ENCODE results near the gene RGS10. TPM values are rescaled to one million over a fixed set of nuclear protein-coding genes. Genes with fewer than 3 reads are reported as not detected.
"Not testable (repeated sequence)": the region's sequence is repeated elsewhere in the genome, so short reads cannot be mapped to it uniquely, and the experiment has no call there.

RGS10 gene
- total RNA-seq, 2 experiments from 2014 or later = 157 to 159 TPM

DNA sequence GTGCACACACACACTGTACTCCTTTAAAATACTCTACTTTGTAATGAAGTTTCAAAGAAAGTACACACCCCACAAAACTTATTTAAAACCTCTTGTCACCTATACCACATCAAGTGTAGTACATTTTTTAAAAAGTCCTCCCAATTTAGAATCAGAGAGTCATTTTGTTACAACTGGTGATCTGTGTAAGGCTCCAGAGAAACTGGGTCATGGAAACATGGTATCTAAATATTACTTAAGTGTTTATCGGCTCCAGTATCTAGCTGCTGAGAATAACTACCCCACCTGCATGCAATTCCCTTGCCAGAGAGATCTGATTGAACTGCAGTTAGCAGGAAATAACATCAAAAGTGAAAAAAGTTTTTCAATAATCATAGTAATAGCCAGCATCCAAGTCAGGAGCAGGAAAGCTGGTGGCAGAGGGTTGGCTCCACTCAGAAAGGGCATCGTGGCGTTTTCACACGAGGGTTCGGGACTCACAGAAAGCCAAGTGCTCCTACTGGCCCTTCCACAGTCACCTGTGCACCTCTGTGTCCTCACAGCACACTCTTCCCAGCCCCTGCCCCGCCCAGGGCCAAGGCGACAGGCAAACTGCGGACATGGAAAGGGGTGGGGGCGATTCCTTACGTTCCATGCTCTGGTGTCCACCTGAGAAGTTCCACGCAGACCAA lies 6.5 kb downstream of the RGS10 start:
- Mint-ChIP-seq H3K4me1 (peaks cover 66% of the 10 kb centered on the region), H3K4me3 (peak overlapping the region; percentile 89), H3K9me3 (no peaks in the 10 kb centered on the region), H3K27me3 (no peaks in the 10 kb centered on the region), H3K36me3 (peaks cover 23% of the 10 kb centered on the region), H3K27ac (peak overlapping the region; percentile 98)
- DNase-seq (no peak), ATAC-seq (ENCODE audit: low read depth) (peak; percentile 14)
- POLR2A ChIA-PET = interaction anchor here (0.7 to 8.2 kb wide), 4 partner anchors 18 to 224 kb away, joined by 4 to 95 read pairs (median 5); partner anchors contain the start of gene BAG3

DNA sequence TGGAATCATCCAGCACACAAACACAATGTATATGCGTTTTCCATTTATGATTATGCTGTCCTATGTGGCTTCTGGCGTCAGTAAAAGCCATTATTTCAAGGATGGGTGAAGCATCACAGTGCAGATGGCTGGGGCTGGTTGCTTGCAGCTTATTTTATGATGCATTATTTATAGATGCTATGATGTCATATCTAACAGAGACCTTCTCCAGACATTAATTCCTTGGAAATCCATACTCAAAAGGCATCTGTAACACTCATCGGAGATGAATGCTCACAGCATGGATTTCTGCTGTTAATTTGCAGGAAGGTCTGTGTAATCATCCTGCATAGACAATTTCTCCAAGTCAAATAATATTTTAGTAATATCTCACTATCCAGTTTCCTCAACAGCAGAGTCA lies 7.2 kb downstream of the RGS10 start:
- peak overlapping the region; percentile 98 for H3K27ac Mint-ChIP-seq
- peaks cover 25% of the 10 kb centered on the region for H3K36me3 Mint-ChIP-seq
- no peaks in the 10 kb centered on the region for H3K27me3 Mint-ChIP-seq
- DNase-seq = no peak
- peak overlapping the region; percentile 89 for H3K4me3 Mint-ChIP-seq
- no peak for ATAC-seq (ENCODE audit: low read depth)
- POLR2A ChIA-PET = interaction anchor here (0.7 to 2.7 kb wide), 4 partner anchors 18 to 224 kb away, joined by 3 to 12 read pairs (median 5); no protein-coding TSS in a partner anchor
- no peaks in the 10 kb centered on the region for H3K9me3 Mint-ChIP-seq
- peaks cover 64% of the 10 kb centered on the region for H3K4me1 Mint-ChIP-seq

DNA sequence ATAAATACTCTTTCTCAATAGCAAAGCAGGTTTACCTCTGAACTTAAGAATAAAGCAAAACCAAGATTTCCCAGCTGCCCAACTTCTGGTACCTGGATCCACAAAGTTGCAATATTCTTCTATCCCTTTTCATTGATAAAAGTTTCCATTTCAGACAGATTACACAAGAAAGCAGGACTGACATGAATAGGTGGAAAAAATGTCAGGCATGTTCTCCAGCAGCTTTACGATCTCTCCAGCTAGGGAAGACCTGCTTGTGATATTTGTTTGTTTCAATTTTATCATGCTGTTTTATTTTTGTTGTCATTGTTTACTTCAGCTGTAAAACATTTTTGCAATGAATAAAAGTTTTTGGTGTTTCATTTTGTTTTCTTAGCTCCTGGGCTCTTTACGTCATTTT lies 9.0 kb downstream of the RGS10 start:
- POLR2A ChIA-PET = interaction anchor here (1.0 to 2.7 kb wide), 3 partner anchors 9 to 28 kb away, joined by 6 to 12 read pairs (median 8); partner anchors contain the start of gene RGS10
- no peak for DNase-seq
- no peak for ATAC-seq (ENCODE audit: low read depth)
- Mint-ChIP-seq H3K4me1 (peaks cover 57% of the 10 kb centered on the region), H3K27ac (no peak overlapping the region), H3K36me3 (peaks cover 25% of the 10 kb centered on the region), H3K27me3 (no peaks in the 10 kb centered on the region), H3K4me3 (peak overlapping the region; percentile 45), H3K9me3 (no peaks in the 10 kb centered on the region)

DNA sequence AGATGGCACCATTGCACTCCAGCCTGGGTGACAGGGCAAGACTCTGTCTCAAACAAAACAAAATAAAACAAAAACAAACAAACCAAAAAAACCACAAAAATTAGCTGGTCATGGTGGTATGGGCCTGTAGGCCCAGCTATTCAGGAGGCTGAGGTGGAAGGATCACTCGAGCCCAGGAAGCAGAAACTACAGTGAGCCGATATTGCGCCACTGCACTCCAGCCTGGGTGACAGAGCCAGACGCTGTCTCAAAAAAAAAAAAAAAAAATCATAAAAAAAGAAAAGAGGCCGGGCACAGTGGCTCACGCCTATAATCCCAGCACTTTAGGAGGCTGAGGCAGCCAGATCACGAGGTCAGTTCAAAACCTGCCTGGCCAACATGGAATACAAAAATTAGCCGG lies 9.7 kb downstream of the RGS10 start:
- Mint-ChIP-seq H3K27ac (peak overlapping the region; percentile 48), H3K4me1 (peaks cover 53% of the 10 kb centered on the region), H3K36me3 (peaks cover 24% of the 10 kb centered on the region)
- POLR2A ChIA-PET = interaction anchor here (1.0 to 2.7 kb wide), 4 partner anchors 10 to 324 kb away, joined by 4 to 12 read pairs (median 7); partner anchors contain the start of gene RGS10
- not testable (repeated sequence) for DNase-seq; H3K9me3 Mint-ChIP-seq; H3K27me3 Mint-ChIP-seq; H3K4me3 Mint-ChIP-seq; ATAC-seq (ENCODE audit: low read depth)

DNA sequence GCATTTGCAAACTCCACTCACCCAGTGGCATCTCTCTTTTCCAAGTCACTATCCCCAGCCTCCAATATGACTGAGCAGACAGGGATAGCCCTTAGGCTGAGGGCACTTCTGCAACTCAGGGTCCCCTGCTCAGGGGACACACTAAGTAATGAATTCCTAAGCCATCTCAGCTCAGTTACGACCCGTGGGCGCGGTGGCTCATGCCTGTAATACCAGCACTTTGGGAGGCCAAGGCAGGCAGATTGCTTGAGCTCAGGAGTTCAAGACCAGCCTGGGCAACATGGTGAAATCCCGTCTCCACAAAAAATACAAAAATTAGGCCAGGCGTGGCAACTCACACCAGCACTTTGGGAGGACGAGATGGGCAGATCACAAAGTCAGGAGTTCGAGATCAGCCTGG lies 10.3 kb downstream of the RGS10 start:
- H3K9me3 Mint-ChIP-seq; DNase-seq; H3K4me3 Mint-ChIP-seq; ATAC-seq (ENCODE audit: low read depth); H3K27me3 Mint-ChIP-seq: not testable (repeated sequence)
- Mint-ChIP-seq H3K27ac (peak overlapping the region; percentile 43), H3K4me1 (peaks cover 52% of the 10 kb centered on the region), H3K36me3 (peaks cover 27% of the 10 kb centered on the region)
- POLR2A ChIA-PET = interaction anchor here (1.1 to 1.4 kb wide), 2 partner anchors 16 to 324 kb away, joined by 4 to 5 read pairs; no protein-coding TSS in a partner anchor

DNA sequence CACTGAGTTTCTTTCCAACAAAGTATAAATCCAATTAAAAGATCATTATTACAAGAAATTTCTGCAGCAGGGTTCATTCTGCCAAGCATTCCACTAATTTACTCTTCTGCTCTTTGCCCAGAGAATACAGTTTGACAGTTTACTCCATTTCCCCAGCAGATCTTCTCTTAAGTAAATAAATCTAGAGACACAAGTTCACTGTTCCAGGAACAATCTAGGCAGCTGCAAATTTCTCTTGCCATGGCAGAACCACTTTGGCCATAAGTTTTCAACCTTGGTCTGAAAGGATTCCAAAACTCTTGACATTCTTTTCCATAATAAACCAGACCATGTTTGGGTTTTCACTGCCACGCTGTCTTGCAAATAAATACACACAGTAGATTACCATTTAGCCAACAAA lies 11.5 kb downstream of the RGS10 start:
- no peaks in the 10 kb centered on the region for H3K9me3 Mint-ChIP-seq
- DNase-seq (no peak), ATAC-seq (ENCODE audit: low read depth) (no peak)
- no peaks in the 10 kb centered on the region for H3K27me3 Mint-ChIP-seq
- peak overlapping the region; percentile 4 for H3K27ac Mint-ChIP-seq
- peaks cover 28% of the 10 kb centered on the region for H3K36me3 Mint-ChIP-seq
- no peak overlapping the region for H3K4me3 Mint-ChIP-seq
- peaks cover 46% of the 10 kb centered on the region for H3K4me1 Mint-ChIP-seq
- POLR2A ChIA-PET = interaction anchor here (1.0 to 1.4 kb wide), 2 partner anchors 9 to 14 kb away, joined by 3 to 5 read pairs; no protein-coding TSS in a partner anchor

DNA sequence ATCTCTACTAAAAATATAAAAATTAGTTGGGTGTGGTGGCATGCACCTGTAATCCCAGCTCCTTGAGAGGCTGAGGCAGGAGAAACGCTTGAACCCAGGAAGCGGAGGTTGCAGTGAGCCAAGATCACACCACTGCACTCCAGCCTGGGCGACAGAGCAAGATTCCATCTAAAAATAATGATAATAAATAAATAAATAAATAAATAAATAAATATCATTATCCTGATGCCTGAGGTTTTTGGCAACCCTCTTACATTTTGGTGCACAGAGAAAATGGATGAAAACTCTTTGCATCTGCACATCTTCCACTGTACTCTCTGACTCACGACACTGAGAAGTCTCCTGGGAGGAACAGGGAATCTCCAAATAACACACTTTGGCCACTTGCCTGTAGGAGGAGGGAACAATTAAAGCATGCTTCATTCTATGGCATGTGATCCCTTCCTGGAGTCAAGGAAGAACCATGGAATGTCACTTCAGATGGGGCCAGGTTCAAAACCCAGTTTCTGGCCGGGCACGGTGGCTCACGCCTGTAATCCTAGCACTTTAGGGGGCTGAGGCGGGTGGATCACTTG lies 13.8 kb downstream of the RGS10 start:
- ATAC-seq (ENCODE audit: low read depth); DNase-seq; H3K9me3 Mint-ChIP-seq; POLR2A ChIA-PET; H3K4me3 Mint-ChIP-seq; H3K27ac Mint-ChIP-seq; H3K27me3 Mint-ChIP-seq: not testable (repeated sequence)
- peaks cover 36% of the 10 kb centered on the region for H3K36me3 Mint-ChIP-seq
- H3K4me1 Mint-ChIP-seq = peaks cover 45% of the 10 kb centered on the region

DNA sequence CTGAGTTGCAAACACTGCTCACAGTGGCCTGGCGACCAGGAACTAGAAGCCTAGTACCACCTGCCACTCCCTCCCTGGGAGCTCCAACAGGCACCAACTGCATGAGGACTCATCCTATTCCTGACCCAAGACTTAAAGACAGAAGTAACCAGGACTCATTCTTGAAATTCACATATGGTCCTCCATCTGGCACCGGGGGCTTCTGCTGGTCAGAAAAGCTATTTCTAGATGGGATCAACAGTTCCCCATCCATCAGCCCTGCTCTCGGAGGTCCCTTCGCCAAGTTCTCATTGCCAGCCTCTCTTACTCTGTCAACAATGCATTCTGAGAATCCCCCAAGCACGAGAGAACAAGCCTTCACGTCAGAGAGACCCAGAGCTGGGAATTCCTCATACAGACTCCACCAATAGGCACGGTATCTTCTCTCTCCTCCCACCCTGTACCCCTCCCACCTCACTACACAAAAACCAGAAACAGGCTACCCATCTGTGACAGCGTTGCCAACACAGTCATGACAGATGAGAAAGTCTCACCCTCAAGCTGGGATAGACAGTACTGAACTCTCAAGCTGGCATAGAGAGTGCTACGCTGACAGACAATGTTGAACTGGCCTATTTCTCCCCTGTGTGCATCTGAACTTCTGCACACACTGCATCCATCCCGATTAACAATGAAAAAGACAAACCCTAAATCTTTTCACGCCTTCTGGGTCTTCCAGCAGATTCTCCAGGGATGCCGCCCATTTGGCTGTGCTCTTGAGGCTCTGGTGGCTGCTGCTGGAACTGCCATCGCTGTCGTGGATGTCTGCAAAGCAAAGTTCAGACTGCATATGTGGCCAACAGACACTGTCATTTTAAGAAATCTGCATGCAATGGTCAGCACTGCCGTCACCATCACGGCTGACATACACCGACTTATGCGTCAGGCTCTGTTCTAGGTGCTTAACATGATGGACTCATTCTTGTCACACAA lies 15.6 kb downstream of the RGS10 start:
- H3K4me3 Mint-ChIP-seq = no peak overlapping the region

DNA sequence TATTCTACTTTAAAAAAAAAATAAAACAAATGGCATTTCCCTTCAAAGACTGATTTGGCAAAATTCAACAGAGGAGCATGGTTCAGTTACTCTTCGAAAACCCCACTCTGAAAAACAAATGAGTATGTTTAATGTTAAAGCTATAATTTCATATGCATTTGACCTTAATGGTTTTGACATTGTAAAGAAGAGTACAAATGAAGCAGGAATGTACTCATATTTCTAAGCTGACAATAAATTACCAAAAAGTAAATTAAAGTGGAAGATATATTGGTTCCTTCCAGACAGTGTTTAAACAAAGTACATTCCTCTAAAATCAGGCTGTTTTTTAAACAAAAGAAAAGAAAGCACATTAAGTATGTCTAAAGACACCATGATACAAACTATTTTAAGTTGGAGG lies 16.4 kb downstream of the RGS10 start:
- Mint-ChIP-seq H3K27ac (no peak overlapping the region), H3K27me3 (no peaks in the 10 kb centered on the region), H3K36me3 (peaks cover 42% of the 10 kb centered on the region), H3K4me1 (peaks cover 37% of the 10 kb centered on the region), H3K4me3 (no peak overlapping the region), H3K9me3 (no peaks in the 10 kb centered on the region)
- ATAC-seq (ENCODE audit: low read depth) = no peak
- DNase-seq = no peak
- POLR2A ChIA-PET = interaction anchor here (1.2 to 1.5 kb wide), 3 partner anchors 8 to 16 kb away, joined by 4 to 6 read pairs (median 4); partner anchors contain the start of gene RGS10

More for the DNA sequence above, 15.6 kb downstream of the RGS10 start:
- H3K4me1 Mint-ChIP-seq = peaks cover 41% of the 10 kb centered on the region
- no peak overlapping the region for H3K27ac Mint-ChIP-seq
- H3K9me3 Mint-ChIP-seq = no peaks in the 10 kb centered on the region
- POLR2A ChIA-PET = interaction anchor here (1.2 to 1.5 kb wide), 3 partner anchors 9 to 16 kb away, joined by 4 to 6 read pairs (median 4); partner anchors contain the start of gene RGS10
- DNase-seq (no peak), ATAC-seq (ENCODE audit: low read depth) (no peak)
- H3K36me3 Mint-ChIP-seq = peaks cover 39% of the 10 kb centered on the region
- no peaks in the 10 kb centered on the region for H3K27me3 Mint-ChIP-seq

DNA sequence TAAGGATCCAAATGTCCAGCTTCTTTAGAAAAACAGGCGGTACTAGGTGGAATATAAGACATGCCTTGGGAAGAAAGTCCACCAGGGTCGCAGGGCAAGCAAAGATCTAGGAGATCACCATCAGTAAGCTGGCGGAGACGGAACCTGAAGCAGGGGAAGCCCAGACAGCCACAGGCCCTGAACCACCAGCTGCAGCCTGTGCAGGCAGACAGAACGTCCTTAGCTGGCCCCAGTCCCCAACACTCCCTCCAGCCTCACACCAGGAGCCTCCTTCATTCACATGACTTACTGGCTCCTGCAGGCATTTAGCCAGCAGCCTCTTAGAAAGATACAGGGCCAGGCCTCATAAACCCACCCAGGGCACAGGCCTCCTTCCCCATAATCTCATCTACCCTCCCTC lies 17.4 kb downstream of the RGS10 start:
- POLR2A ChIA-PET = no interaction called here
- no peaks in the 10 kb centered on the region for H3K27me3 Mint-ChIP-seq
- ATAC-seq (ENCODE audit: low read depth) = no peak
- no peak for DNase-seq
- H3K4me3 Mint-ChIP-seq = no peak overlapping the region
- H3K9me3 Mint-ChIP-seq = no peaks in the 10 kb centered on the region
- H3K27ac Mint-ChIP-seq = peak overlapping the region; percentile 56
- H3K36me3 Mint-ChIP-seq = peaks cover 39% of the 10 kb centered on the region
- peaks cover 34% of the 10 kb centered on the region for H3K4me1 Mint-ChIP-seq

DNA sequence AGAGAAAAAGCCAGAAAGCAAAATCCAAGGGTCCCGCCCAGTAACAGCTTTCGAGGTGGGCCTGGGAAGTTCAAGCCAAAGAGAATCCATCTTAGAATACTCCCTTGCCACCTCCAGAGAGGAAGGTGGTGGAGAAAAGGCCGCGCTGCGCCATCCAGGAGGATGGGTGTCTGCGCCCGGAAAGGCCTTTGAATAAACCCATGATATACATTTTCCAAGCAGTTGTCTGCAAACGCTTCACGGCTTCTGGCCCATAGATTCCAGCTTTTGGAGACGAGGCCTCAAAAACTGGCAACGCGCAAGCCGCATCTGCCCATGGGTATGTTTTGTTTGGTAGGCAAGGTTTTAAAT lies 17.8 kb downstream of the RGS10 start:
- DNase-seq (no peak), ATAC-seq (ENCODE audit: low read depth) (no peak)
- H3K27ac Mint-ChIP-seq = no peak overlapping the region
- H3K36me3 Mint-ChIP-seq = peaks cover 42% of the 10 kb centered on the region
- peaks cover 35% of the 10 kb centered on the region for H3K4me1 Mint-ChIP-seq
- no peak overlapping the region for H3K4me3 Mint-ChIP-seq
- no peaks in the 10 kb centered on the region for H3K27me3 Mint-ChIP-seq
- POLR2A ChIA-PET = interaction anchor here (1.3 kb wide), 1 partner anchor 22 kb away, joined by 4 read pairs; no protein-coding TSS in a partner anchor
- no peaks in the 10 kb centered on the region for H3K9me3 Mint-ChIP-seq

DNA sequence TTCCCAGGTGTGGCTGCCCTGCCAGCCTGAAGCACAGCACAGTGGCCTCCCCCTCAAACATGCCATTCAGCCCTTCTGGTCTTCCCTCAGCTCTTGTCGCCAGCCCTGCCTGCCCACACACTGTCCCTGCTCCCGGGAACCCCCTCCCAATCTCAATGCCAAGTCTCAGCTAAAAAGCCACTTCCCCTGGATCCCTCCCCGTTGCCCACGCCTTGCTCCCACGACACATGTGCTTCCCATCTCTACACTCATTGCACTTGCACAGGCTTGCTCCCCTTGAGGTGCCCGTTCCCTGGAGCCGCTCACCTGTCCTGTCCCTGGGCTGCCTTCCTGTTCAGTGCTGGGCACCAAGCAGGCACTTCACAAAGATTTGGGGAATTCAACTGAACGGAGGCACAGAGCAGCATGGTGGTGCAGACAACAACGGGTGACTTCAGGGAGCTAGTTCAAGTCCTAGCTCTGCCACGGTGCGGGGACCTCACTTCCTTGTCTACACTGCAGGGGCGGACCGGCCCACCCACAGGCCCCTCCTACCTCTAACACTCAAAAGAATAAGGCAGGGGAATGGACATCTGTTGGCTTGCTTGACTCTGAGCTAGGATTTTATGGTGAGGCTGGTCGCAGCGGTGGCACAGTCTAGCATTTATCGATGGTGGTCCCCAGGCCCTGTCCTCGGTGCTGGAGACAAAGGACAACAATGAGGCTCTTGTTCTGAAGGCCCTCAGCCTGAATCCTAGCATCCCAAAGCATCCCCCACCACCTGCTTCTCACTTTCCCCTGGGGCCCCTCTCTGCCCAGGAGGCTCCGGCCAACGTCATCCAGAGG lies 18.4 kb downstream of the RGS10 start:
- Mint-ChIP-seq H3K9me3 (no peaks in the 10 kb centered on the region), H3K27me3 (no peaks in the 10 kb centered on the region), H3K4me1 (peaks cover 36% of the 10 kb centered on the region), H3K27ac (peak overlapping the region; percentile 77), H3K4me3 (no peak overlapping the region), H3K36me3 (peaks cover 40% of the 10 kb centered on the region)
- peak; percentile 72 for ATAC-seq (ENCODE audit: low read depth)
- DNase-seq = no peak
- POLR2A ChIA-PET = interaction anchor here (1.3 kb wide), 1 partner anchor 21 kb away, joined by 4 read pairs; no protein-coding TSS in a partner anchor

Data from activated naive CD8-positive, alpha-beta T cell treated with anti-CD3 and anti-CD28 coated beads, Interleukin-2, amount 10 ng/mL, durations not matched to agents 7 days and 5 days (primary cell).